NCI-H1417 (cell line): ENCODE results near the gene TIAL1.
"Not testable (repeated sequence)": the region's sequence is repeated elsewhere in the genome, so short reads cannot be mapped to it uniquely, and the experiment has no call there.

Source experiments
- DNase-seq, 3 experiments: peaks; one replicate each; lab custom pipeline; 2025; lab: John Stamatoyannopoulos, UW

Gene TIAL1, protein sequence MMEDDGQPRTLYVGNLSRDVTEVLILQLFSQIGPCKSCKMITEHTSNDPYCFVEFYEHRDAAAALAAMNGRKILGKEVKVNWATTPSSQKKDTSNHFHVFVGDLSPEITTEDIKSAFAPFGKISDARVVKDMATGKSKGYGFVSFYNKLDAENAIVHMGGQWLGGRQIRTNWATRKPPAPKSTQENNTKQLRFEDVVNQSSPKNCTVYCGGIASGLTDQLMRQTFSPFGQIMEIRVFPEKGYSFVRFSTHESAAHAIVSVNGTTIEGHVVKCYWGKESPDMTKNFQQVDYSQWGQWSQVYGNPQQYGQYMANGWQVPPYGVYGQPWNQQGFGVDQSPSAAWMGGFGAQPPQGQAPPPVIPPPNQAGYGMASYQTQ

DNA sequence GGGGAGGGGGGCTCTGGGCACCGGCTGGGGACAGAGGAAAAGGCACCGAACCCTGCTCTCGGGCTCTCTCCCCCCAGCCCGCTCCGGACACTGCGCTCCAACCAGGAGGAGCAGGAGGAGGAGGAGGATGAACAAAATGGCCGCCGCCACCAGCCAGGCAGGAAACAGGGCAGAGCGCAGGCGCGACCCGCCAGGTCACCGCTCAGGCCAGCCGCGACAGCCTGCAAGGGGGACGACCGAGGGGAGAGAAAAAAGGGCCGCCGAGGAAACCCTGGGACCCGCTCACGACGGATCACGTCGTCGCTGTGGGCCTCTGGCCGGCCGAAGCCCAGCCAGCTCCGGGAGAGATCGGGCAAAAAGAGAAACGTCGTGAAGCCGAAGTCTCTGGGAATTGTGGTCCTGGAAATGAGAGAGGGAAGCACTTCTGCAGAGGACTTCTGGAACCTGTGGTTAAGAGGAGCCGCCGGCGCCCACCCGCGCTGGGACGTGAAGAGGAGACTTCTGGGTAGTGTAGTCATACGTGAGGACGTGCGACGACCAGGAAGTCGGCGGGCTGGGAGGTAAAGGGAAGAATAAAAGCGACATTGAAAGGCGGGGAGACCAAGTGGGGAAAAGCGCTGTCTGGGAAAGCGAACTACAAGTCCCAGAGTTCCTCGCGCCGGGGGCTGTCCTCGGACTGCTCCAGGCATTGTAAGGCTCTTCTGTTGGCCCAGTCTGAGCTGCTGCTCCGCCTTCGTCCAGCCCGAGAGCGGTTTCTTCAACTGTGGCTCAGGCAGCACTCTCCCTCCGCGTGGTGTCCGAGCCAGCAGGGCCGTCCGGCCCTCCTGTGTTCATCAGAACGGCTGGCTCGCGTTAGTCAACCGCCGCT, at the start of gene TIAL1:
Gene TIAL1, minus strand, starts transcription at position 428 of the 868 bp plus-strand sequence. CDS start 499 bp downstream, outside the sequence.
- DNase-seq, result peak; percentile 92 to 98 (median 93)

DNA sequence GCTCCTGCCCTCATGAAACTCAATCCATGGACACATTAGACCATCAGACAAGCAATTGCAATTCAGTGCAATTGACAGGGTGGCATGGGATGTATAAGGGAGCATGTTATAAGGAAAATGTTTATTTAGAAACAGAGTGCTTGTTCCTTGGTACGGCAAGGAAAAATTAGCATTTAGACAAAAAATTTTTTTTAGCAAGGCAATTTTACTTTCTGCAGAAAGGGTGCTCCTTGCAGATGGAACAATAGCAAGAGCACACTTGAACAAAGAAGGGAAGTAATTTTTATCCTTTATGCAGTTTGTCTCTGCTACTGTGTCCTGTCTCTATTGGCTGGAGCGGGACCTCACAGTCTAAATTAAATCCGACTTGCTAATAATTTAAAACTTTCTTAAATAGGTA, 48.2 kb upstream of the TIAL1 start:
- no peak for DNase-seq

DNA sequence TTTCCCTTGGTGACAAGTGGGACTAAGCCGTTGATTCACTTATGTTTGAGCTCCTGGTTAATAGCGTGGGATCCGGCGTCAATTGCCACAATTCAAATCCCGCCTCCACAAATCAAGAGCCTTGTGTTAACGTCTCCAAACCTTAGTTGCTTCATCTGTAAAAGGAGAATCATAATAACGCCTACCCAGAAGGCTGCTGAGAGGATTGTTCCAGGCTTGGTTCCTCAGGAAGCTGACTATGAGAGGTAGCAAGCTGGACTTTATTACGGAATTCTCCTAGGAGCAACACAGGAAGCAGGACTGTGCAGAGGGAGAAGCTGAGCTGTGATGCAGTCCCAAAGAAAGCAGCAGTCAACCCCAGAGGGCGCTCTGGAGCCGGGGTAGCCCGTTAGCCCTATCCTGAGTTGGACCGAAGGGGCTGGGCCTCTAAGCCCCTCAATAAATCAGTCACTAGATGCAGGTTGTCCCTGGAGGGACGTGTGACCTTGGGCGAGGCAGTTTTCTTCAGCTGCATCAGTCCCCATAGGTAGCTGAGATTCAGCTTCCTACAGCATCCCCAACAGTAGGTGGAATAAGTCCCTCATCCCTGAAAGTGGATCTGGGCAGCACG, 47.5 kb upstream of the TIAL1 start:
- no peak for DNase-seq

- no peak for DNase-seq
Measured at GRCh38 chr10:119643306-119644204, 46.8 kb upstream of the TIAL1 start.

GRCh38 chr10:119642556-119643111, 45.9 kb upstream of the TIAL1 start:
- DNase-seq, result no peak

- no peak for DNase-seq
Measured at GRCh38 chr10:119640875-119641526, 44.2 kb upstream of the TIAL1 start.

- DNase-seq, result no peak
Measured at GRCh38 chr10:119640384-119640783, 43.6 kb upstream of the TIAL1 start.

GRCh38 chr10:119638982-119639381, 42.2 kb upstream of the TIAL1 start:
- DNase-seq, result no peak

DNA sequence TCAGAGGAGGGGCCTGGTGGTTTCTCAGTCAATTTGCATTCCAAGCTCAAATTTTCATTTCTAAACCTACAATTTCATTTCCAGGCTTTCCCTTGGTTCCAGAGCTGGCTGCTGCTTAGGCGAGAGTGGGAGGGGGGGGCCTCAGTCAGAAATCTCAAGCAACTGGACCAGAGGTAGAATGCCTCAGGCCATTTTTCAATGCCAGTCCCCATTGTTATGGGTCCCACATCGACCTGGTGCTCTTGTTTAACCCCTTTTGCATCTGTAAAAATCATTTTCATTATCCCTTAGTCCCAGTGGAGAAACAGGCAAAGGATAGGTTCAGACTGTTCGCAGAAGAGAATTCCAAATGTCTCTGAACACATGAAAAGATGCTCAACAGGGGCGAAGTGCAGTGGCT, 40.9 kb upstream of the TIAL1 start:
- DNase-seq, result no peak

GRCh38 chr10:119634219-119634544, 37.4 kb upstream of the TIAL1 start:
- no peak for DNase-seq

DNA sequence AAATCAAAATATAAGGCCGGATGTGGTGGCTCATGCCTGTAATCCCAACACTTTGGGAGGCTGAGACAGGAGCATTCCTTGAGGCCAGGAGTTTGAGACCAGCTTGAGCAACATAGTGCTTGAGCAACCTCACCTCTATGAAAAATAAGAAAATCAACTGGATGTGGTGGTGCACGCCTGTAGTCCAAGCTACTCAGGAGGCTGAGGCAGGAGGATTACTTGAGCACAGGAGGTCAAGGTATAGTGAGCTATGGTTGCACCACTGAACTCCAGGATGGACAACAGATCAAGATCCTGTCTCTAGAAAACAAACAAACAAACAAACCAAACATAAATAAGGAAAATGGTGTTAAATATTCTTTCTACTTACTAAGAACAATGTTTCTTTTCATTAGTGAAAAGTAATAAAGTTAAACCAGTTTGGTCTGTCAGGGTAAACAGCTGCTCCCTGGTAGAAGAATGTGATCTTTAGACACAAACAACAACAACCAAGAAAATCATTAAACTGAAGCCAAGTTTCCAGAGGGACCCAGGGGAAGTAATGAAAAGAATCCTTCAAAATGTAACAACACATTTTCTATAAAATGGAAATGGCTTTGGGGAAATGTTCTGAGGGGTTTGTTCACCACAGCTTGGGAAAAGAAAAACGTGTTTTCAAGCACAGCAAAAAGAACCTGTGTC, 36.9 kb upstream of the TIAL1 start:
- DNase-seq, result no peak

DNA sequence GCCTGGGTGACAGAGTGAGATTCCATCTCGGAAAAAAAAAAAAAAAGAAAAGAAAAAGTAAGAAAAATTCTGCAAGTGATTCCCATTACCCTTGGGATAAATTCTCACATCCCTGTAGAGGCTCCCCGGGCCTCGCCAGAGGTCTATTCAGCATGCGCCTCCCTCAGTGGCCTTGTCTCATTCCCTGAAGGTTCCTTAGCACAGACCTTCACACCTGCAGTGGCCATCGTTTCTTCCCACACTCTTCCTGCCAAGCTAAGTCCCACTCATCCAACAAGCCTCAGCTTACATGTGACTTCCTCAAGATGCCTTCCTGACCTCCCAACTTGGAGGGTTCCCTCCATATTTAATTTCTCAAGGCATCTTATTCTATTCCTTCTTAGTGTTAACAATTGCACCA, 33.5 kb upstream of the TIAL1 start:
- DNase-seq, result no peak

DNA sequence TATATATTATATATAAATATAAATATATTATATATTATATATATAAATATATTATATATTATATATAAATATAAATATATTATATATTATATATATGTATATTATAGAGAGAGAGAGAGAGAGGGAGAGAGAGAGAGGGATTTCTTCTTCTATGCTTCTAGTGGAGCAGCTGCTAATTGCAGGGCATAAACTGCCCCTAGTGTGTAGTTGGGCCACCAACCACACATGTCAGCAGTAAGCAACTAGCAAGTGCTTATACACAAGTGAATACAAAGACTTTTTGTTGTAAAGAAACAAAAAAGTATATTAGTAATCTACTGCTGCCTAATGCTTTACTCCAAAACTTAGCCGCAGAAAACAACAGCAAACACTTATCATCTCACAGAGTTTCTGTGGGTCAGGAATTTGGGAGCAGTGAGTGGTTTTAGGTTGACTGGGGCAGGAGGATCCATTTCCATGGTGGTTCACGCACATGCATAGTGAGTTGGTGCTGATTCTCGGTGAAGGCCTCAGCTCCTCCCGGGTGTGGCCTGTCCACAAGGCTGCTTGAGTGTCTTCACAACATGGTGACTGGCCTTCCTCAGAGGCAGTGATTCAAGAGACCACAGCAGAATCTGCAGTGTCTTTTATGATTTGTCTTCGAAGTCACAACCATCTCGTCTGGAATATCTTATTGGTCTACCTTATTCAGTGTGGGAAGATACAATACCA, 29.0 kb upstream of the TIAL1 start:
- no peak for DNase-seq

- no peak for DNase-seq
Measured at GRCh38 chr10:119621078-119621384, 24.3 kb upstream of the TIAL1 start.

- no peak for DNase-seq
Measured at GRCh38 chr10:119620241-119621077, 23.7 kb upstream of the TIAL1 start.

DNA sequence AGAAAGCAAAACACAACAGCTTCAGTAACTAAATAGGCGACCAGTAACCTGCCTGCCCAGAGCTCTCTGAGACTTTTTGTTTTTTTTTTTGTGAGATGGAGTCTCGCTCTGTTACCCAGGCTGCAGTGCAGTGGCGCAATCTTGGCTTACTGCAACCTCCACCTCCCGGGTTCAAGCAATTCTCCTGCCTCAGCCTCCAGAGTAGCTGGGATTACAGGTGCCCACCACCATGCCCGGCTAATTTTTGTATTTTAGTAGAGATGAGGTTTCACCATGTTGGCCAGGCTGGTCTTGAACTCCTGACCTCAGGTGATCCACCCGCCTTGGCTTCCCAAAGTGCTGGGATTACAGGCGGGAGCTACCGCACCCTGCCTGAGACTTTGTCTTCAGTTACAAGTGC, 23.0 kb upstream of the TIAL1 start:
- not testable (repeated sequence) for DNase-seq

- DNase-seq, result no peak
Measured at GRCh38 chr10:119619215-119619614, 22.5 kb upstream of the TIAL1 start.

- DNase-seq, result no peak
Measured at GRCh38 chr10:119616882-119617570, 20.3 kb upstream of the TIAL1 start.
